Activated CD4-positive, alpha-beta T cell treated with anti-CD3 and anti-CD28 coated beads, Interleukin-2, amount 10 ng/mL, durations not matched to agents 7 days and 5 days (primary cell): ENCODE results near the gene EZH2. TPM values are rescaled to one million over a fixed set of nuclear protein-coding genes. Genes with fewer than 3 reads are reported as not detected.

Source experiments
- CTCF ChIA-PET: fragments of 350-600 bp; sonication (Branson Sonifier 250); formaldehyde crosslinking; loops from one replicate; lab custom pipeline; 2021; ENCODE audit warnings: antibody characterized with exemption; lab: Charles Lee
- POLR2A ChIA-PET: fragments of 350-600 bp; sonication (Branson Sonifier 250); formaldehyde crosslinking; loops from one replicate; lab custom pipeline; 2021; ENCODE audit warnings: antibody characterized with exemption; lab: Charles Lee
- DNase-seq: peaks from one replicate; pipeline ENCODE4 v3.0.0-alpha.2; 2020
- H3K27ac Mint-ChIP-seq: one replicate; pipeline ENCODE4 v1.8.0; 2021; ENCODE audit warnings: mild to moderate bottlenecking, moderate library complexity, mixed read lengths
- H3K27me3 Mint-ChIP-seq: one replicate; pipeline ENCODE4 v1.8.0; 2021; ENCODE audit warnings: mixed read lengths
- H3K36me3 Mint-ChIP-seq: one replicate; pipeline ENCODE4 v1.8.0; 2021; ENCODE audit warnings: low read depth, mixed read lengths
- H3K4me1 Mint-ChIP-seq: one replicate; pipeline ENCODE4 v1.8.0; 2021; ENCODE audit warnings: mixed read lengths
- H3K4me3 Mint-ChIP-seq: one replicate; pipeline ENCODE4 v1.8.0; 2021; ENCODE audit warnings: mild to moderate bottlenecking, moderate library complexity, mixed read lengths
- H3K9me3 Mint-ChIP-seq: one replicate; pipeline ENCODE4 v1.8.0; 2021; ENCODE audit warnings: mixed read lengths
- total RNA-seq, 2 experiments: library from RNA; stranded (reverse); gene quantifications; one replicate each; pipeline ENCODE4 v1.2.3, GENCODE V29; 2021

Gene EZH2
- total RNA-seq, 2 experiments from 2014 or later, result 120 to 128 TPM

- no peaks in the 10 kb centered on the region for H3K9me3 Mint-ChIP-seq
- H3K27me3 Mint-ChIP-seq, result no peaks in the 10 kb centered on the region
- CTCF ChIA-PET, result interaction anchor here (0.9 to 1.5 kb wide), 6 partner anchors 10 to 69 kb away, joined by 3 to 5 read pairs (median 3); no protein-coding TSS in a partner anchor
- DNase-seq, result no peak
- no peak overlapping the region for H3K27ac Mint-ChIP-seq
- POLR2A ChIA-PET, result interaction anchor here (0.6 kb wide), 1 partner anchor 80 kb away, joined by 3 read pairs; no protein-coding TSS in a partner anchor
- H3K4me3 Mint-ChIP-seq, result no peak overlapping the region
- no peaks in the 10 kb centered on the region for H3K4me1 Mint-ChIP-seq
- peaks cover 78% of the 10 kb centered on the region for H3K36me3 Mint-ChIP-seq
These were observed 68.5 kb downstream of the EZH2 start for GRCh38 chr7:148815612-148816011.

- H3K27me3 Mint-ChIP-seq, result no peaks in the 10 kb centered on the region
- no peak overlapping the region for H3K27ac Mint-ChIP-seq
- H3K4me1 Mint-ChIP-seq, result no peaks in the 10 kb centered on the region
- H3K36me3 Mint-ChIP-seq, result peaks cover 79% of the 10 kb centered on the region
- CTCF ChIA-PET, result interaction anchor here (0.7 to 1.5 kb wide), 4 partner anchors 10 to 55 kb away, joined by 3 to 4 read pairs (median 3); no protein-coding TSS in a partner anchor
- H3K4me3 Mint-ChIP-seq, result no peak overlapping the region
- DNase-seq, result no peak
- no peaks in the 10 kb centered on the region for H3K9me3 Mint-ChIP-seq
- POLR2A ChIA-PET, result interaction anchor here (0.6 kb wide), 1 partner anchor 80 kb away, joined by 3 read pairs; no protein-coding TSS in a partner anchor
These were observed 69.0 kb downstream of the EZH2 start for GRCh38 chr7:148814922-148815559.

DNA sequence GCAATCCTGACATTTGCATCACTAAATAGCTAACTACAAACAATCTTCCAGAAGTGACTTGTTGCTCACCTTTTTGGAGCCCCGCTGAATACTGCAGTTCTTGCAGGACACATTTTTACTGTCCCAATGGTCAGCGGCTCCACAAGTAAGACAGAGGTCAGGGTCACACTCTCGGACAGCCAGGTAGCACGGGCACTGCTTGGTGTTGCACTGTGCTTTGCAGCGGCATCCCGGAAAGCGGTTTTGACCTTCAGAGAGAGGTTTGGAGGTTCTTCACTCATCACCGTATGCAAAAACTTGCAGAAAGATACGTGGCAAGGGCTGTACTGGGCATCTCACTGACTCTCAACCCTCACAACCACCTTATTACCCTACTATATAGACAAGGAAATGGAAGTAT lies 70.2 kb downstream of the EZH2 start:
- CTCF ChIA-PET, result interaction anchor here (0.7 to 1.4 kb wide), 3 partner anchors 9 to 86 kb away, joined by 3 to 5 read pairs (median 3); no protein-coding TSS in a partner anchor
- DNase-seq, result no peak
- Mint-ChIP-seq H3K36me3 (peaks cover 81% of the 10 kb centered on the region), H3K9me3 (no peaks in the 10 kb centered on the region), H3K4me3 (no peak overlapping the region), H3K27ac (no peak overlapping the region), H3K4me1 (no peaks in the 10 kb centered on the region), H3K27me3 (no peaks in the 10 kb centered on the region)
- POLR2A ChIA-PET, result no interaction called here

GRCh38 chr7:148811892-148812291 lies 72.2 kb downstream of the EZH2 start:
- POLR2A ChIA-PET, result no interaction called here
- Mint-ChIP-seq H3K9me3 (no peaks in the 10 kb centered on the region), H3K4me1 (no peaks in the 10 kb centered on the region), H3K4me3 (no peak overlapping the region), H3K36me3 (peaks cover 74% of the 10 kb centered on the region), H3K27me3 (no peaks in the 10 kb centered on the region), H3K27ac (peak overlapping the region; percentile 31)
- CTCF ChIA-PET, result no interaction called here
- DNase-seq, result no peak

DNA sequence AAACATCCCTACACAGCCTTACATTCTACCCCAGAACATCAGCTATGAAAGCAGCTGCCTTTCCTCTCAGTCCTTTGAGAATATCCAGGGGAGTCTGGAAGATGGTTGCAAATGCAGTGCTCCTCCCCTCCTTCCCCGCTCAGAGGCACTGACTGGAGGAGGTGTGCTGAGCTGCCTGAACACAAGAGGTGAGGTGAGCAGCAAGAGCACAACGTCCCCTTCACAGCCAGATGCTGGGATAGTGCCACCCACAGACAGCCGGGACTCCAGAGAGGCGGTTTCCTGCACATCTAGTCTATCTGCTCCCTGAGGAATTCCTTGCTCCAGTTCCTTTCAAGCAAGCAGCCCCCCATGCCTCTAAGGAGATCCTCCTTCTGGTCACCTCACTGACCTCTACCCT lies 74.2 kb downstream of the EZH2 start:
- no peak for DNase-seq
- CTCF ChIA-PET, result no interaction called here

GRCh38 chr7:148807436-148807835 lies 76.7 kb downstream of the EZH2 start:
- ChIA-PET CTCF (no interaction called here), POLR2A (no interaction called here)
- H3K27ac Mint-ChIP-seq, result no peak overlapping the region
- no peaks in the 10 kb centered on the region for H3K9me3 Mint-ChIP-seq
- H3K36me3 Mint-ChIP-seq, result peaks cover 56% of the 10 kb centered on the region
- H3K4me1 Mint-ChIP-seq, result no peaks in the 10 kb centered on the region
- no peak overlapping the region for H3K4me3 Mint-ChIP-seq
- H3K27me3 Mint-ChIP-seq, result no peaks in the 10 kb centered on the region
- no peak for DNase-seq

More for the DNA sequence above, 74.2 kb downstream of the EZH2 start:
- Mint-ChIP-seq H3K27ac (peak overlapping the region; percentile 36), H3K27me3 (no peaks in the 10 kb centered on the region), H3K4me3 (no peak overlapping the region), H3K36me3 (peaks cover 72% of the 10 kb centered on the region), H3K4me1 (no peaks in the 10 kb centered on the region), H3K9me3 (no peaks in the 10 kb centered on the region)
- POLR2A ChIA-PET, result no interaction called here

- H3K27ac Mint-ChIP-seq, result no peak overlapping the region
- H3K4me3 Mint-ChIP-seq, result no peak overlapping the region
- ChIA-PET POLR2A (no interaction called here), CTCF (interaction anchor here (0.7 to 1.9 kb wide), 4 partner anchors 10 to 635 kb away, joined by 3 to 5 read pairs (median 4); no protein-coding TSS in a partner anchor)
- no peaks in the 10 kb centered on the region for H3K9me3 Mint-ChIP-seq
- DNase-seq, result no peak
- peaks cover 49% of the 10 kb centered on the region for H3K36me3 Mint-ChIP-seq
- no peaks in the 10 kb centered on the region for H3K4me1 Mint-ChIP-seq
- H3K27me3 Mint-ChIP-seq, result no peaks in the 10 kb centered on the region
These were observed 77.9 kb downstream of the EZH2 start for GRCh38 chr7:148806187-148806586.

GRCh38 chr7:148804343-148805235 lies 79.5 kb downstream of the EZH2 start:
- H3K9me3 Mint-ChIP-seq, result no peaks in the 10 kb centered on the region
- peak overlapping the region; percentile 28 for H3K27ac Mint-ChIP-seq
- POLR2A ChIA-PET, result no interaction called here
- peaks cover 49% of the 10 kb centered on the region for H3K36me3 Mint-ChIP-seq
- no peak overlapping the region for H3K4me3 Mint-ChIP-seq
- CTCF ChIA-PET, result interaction anchor here (1.0 to 1.9 kb wide), 4 partner anchors 10 to 12 kb away, joined by 3 to 5 read pairs (median 4); no protein-coding TSS in a partner anchor
- no peaks in the 10 kb centered on the region for H3K27me3 Mint-ChIP-seq
- no peak for DNase-seq
- no peaks in the 10 kb centered on the region for H3K4me1 Mint-ChIP-seq

DNA sequence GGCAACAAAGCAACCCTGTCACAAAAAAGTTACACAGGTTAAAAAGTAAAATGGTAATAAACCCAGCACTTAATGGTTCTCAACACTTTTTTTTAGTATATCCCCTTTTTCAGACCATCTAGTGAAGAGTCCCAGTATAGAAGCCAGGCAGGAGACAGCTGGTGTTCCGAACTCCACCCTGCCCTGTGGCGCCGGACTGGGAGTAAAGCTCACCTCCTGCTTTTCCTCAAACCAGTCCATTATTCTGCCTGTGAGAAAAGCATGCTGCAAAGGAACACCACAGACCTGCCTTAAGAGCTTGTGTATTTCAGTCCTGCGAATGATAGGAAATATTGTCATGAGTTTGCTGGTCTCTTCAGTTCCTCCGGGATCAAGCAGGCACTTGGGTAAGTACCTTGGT lies 81.0 kb downstream of the EZH2 start:
- no peaks in the 10 kb centered on the region for H3K4me1 Mint-ChIP-seq
- H3K9me3 Mint-ChIP-seq, result no peaks in the 10 kb centered on the region
- peaks cover 54% of the 10 kb centered on the region for H3K36me3 Mint-ChIP-seq
- H3K27ac Mint-ChIP-seq, result peak overlapping the region; percentile 43
- H3K4me3 Mint-ChIP-seq, result no peak overlapping the region
- no peak for DNase-seq
- H3K27me3 Mint-ChIP-seq, result no peaks in the 10 kb centered on the region
- POLR2A ChIA-PET, result interaction anchor here (0.6 to 1.1 kb wide), 2 partner anchors 12 to 255 kb away, joined by 3 to 4 read pairs; no protein-coding TSS in a partner anchor
- CTCF ChIA-PET, result interaction anchor here (0.9 to 1.2 kb wide), 2 partner anchors 11 to 70 kb away, joined by 3 to 4 read pairs; no protein-coding TSS in a partner anchor

DNA sequence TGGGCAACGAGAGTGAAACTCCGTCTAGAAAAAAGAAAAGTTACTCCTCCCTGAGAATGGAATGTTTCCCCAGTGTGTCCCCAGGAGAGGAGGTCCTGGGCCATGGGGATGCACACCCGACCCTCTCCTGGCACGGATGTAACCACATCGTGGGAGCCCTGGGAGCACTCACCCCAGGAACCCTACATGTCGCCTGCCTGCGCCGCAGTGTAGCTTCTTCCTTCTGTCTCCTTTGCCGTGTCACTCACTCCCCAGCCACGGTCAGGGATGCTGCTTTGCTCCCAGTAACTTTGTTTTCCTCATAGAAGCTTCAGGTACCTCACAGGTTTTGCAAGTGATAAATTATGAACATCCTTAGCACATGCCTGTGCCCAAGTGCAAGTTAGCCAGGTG lies 82.0 kb downstream of the EZH2 start:
- Mint-ChIP-seq H3K4me1 (no peaks in the 10 kb centered on the region), H3K9me3 (no peaks in the 10 kb centered on the region), H3K36me3 (peaks cover 52% of the 10 kb centered on the region), H3K4me3 (no peak overlapping the region), H3K27ac (peak overlapping the region; percentile 0), H3K27me3 (no peaks in the 10 kb centered on the region)
- DNase-seq, result no peak
- ChIA-PET CTCF (interaction anchor here (0.7 to 1.1 kb wide), 2 partner anchors 18 to 26 kb away, joined by 3 read pairs; no protein-coding TSS in a partner anchor), POLR2A (no interaction called here)

GRCh38 chr7:148800677-148801076 lies 83.4 kb downstream of the EZH2 start:
- Mint-ChIP-seq H3K4me1 (no peaks in the 10 kb centered on the region), H3K27ac (no peak overlapping the region), H3K27me3 (no peaks in the 10 kb centered on the region), H3K36me3 (peaks cover 46% of the 10 kb centered on the region), H3K9me3 (no peaks in the 10 kb centered on the region), H3K4me3 (no peak overlapping the region)
- ChIA-PET CTCF (interaction anchor here (0.6 kb wide), 1 partner anchor 53 kb away, joined by 3 read pairs; no protein-coding TSS in a partner anchor), POLR2A (no interaction called here)
- DNase-seq, result no peak

DNA sequence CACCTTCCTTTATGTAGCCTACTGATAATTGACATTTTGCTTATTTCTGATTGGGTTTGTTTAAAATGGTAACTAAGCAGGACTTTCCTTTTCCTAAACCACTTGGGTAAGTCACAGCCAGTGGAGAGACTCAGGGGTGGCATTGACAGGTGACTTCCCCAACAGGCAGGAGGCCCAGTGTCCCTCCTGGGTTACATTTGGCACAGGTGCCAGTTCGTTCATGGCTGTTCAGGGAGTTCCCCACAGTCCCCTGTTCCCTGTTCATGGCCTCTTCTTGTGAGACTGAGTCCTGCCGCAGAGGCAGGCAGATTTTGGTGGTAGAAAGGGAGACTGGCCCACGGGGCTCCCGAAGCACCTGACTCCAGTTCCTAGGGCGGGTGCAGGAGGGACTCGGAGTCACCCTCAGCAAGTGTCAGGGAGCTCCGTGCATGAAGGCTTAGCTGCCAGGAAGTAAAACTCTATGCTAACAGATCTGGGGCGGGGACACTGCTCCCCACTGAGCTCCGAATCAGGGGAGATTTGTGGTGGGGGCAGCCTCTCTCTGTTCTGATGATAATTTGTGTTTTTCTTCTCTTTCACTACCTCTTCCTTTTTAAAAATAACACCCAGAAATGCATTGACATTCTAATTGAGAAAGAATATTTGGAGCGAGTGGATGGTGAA lies 84.1 kb downstream of the EZH2 start:
- Mint-ChIP-seq H3K4me3 (no peak overlapping the region), H3K36me3 (peaks cover 46% of the 10 kb centered on the region)
- POLR2A ChIA-PET, result no interaction called here

More for the DNA sequence above, 84.1 kb downstream of the EZH2 start:
- CTCF ChIA-PET, result no interaction called here
- H3K27ac Mint-ChIP-seq, result no peak overlapping the region
- DNase-seq, result no peak
- no peaks in the 10 kb centered on the region for H3K9me3 Mint-ChIP-seq
- no peaks in the 10 kb centered on the region for H3K4me1 Mint-ChIP-seq
- no peaks in the 10 kb centered on the region for H3K27me3 Mint-ChIP-seq
